BJ (cell line): Measurements from ENCODE around the gene ST3GAL2. TPM values are rescaled to one million over a fixed set of nuclear protein-coding genes. Genes with fewer than 3 reads are reported as not detected.

Experiments used
- CTCF ChIA-PET: fragments of 350-600 bp; formaldehyde crosslinking; extraction: SDS; loops from one replicate; lab custom pipeline; 2021; ENCODE audit warnings: antibody characterized with exemption, inconsistent platforms; lab: Yijun Ruan, JAX
- POLR2A ChIA-PET: fragments of 300-600 bp; sonication (Branson Sonifier 250); formaldehyde crosslinking; extraction: SDS; loops from one replicate; lab custom pipeline; 2021; ENCODE audit warnings: antibody characterized with exemption; lab: Charles Lee
- DNase-seq: peaks from one replicate; pipeline ENCODE4 v3.0.0-alpha.2; 2011; ENCODE audit warnings: low read depth
- H3K27me3 ChIP-seq: 2 replicates; pipeline ENCODE4 v1.6.0; 2011; ENCODE audit warnings: low read length; ENCODE audit not compliant: control insufficient read depth, insufficient read depth
- H3K36me3 ChIP-seq: 2 replicates; pipeline ENCODE4 v1.5.1; 2011; ENCODE audit warnings: low read length; ENCODE audit not compliant: control insufficient read depth, insufficient read depth
- H3K4me3 ChIP-seq: 2 replicates; pipeline ENCODE4 v1.5.1; 2011; ENCODE audit warnings: low read depth, mild to moderate bottlenecking, control low read depth, low read length
- polyA plus RNA-seq: library from polyadenylated mRNA; depleted of rRNA; stranded (reverse); fragments of >200 nt; gene quantifications from 2 replicates; pipeline ENCODE4 v1.2.3, GENCODE V29; 2011
- TF ChIP-seq, protein P1 (sequence below): IDR thresholded peaks from 2 replicates; pipeline ENCODE4 v1.5.1; 2011; ENCODE audit warnings: low read depth, mild to moderate bottlenecking, control low read depth, inconsistent platforms, low read length, moderate library complexity; ENCODE audit not compliant: insufficient read depth

The ST3GAL2 gene
- polyA plus RNA-seq, 1 experiment: 24.7 TPM

DNA sequence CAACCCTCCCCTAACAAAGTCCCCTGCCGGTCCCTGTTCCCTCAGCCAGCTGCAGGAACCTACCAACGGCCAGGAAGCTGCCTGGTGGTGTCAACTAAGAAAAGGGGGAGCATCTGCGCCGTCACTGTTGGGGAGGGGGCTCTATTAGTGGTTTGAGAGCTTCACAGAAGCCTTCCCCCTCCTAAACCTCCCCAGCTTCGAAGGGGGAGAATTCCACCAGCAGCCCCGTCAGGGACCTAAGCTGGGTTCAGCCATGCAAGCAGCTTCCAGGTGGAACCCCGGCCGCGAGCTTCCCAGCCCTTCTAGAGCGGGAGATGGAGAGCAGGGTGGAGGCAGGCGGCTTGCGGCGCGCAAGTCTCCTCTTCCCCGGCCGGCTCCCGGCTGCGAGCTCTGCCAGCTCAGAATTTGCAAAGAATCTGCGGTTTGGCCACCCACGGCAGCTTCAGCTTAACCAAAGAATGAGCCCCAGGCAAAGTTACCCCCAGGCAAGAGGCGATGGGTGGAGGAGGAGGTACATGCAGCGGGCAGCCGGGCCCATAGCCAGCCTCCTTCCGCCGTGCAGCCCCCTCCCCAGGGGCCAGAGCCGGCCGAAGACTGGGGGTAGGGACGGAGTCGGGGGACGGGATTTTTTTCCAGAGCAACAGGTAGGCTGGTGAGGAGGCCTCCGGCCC, 58.5 kb downstream of the ST3GAL2 start:
- ChIA-PET CTCF (interaction anchor here (1.1 to 2.4 kb wide), 7 partner anchors 8 to 272 kb away, joined by 3 to 12 read pairs (median 5); partner anchors contain the start of gene ST3GAL2), POLR2A (interaction anchor here (0.6 kb wide), 1 partner anchor 10 kb away, joined by 3 read pairs; no protein-coding TSS in a partner anchor)
- H3K4me3 ChIP-seq: peak overlapping the region; percentile 81
- DNase-seq: peak; percentile 47
- TF ChIP-seq, protein P1, sequence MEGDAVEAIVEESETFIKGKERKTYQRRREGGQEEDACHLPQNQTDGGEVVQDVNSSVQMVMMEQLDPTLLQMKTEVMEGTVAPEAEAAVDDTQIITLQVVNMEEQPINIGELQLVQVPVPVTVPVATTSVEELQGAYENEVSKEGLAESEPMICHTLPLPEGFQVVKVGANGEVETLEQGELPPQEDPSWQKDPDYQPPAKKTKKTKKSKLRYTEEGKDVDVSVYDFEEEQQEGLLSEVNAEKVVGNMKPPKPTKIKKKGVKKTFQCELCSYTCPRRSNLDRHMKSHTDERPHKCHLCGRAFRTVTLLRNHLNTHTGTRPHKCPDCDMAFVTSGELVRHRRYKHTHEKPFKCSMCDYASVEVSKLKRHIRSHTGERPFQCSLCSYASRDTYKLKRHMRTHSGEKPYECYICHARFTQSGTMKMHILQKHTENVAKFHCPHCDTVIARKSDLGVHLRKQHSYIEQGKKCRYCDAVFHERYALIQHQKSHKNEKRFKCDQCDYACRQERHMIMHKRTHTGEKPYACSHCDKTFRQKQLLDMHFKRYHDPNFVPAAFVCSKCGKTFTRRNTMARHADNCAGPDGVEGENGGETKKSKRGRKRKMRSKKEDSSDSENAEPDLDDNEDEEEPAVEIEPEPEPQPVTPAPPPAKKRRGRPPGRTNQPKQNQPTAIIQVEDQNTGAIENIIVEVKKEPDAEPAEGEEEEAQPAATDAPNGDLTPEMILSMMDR: no peak
- H3K36me3 ChIP-seq: peaks cover 7% of the 10 kb centered on the region
- H3K27me3 ChIP-seq: no peaks in the 10 kb centered on the region

DNA sequence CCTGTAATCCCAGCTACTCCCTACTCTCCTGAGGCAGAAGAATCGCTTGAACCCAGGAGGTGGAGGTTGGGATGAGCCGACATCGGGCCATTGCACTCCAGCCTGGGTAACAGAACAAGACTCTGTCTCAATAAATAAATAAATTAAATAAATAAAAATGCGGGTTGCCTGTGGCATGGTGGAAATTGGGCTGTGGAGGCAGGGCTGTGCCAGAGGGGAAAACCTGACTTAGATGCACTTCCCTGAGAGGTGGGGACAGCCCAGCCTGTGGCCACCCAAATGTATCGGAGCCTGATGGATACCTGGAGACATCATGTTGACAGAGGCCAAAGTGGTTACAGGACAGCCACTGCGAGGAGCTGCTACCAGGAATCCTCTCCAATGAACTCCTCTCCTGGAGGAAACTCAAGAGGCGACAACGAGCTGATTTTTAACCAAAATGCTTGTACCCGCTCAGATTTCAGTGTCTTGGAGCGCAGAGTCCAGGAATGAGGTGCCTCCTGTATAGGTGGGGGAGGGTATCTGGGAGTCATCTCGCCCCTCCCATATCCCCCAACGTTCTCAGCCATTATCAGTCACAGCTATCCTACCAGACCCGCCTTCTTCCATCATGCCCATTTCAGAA, 59.9 kb downstream of the ST3GAL2 start:
- Histone ChIP-seq H3K27me3 (no peaks in the 10 kb centered on the region), H3K4me3 (no peak overlapping the region), H3K36me3 (peaks cover 7% of the 10 kb centered on the region)
- TF ChIP-seq, protein P1: no peak
- POLR2A ChIA-PET: interaction anchor here (0.6 kb wide), 1 partner anchor 146 kb away, joined by 6 read pairs; no protein-coding TSS in a partner anchor
- CTCF ChIA-PET: interaction anchor here (2.4 kb wide), 1 partner anchor 10 kb away, joined by 12 read pairs; no protein-coding TSS in a partner anchor
- DNase-seq: no peak

DNA sequence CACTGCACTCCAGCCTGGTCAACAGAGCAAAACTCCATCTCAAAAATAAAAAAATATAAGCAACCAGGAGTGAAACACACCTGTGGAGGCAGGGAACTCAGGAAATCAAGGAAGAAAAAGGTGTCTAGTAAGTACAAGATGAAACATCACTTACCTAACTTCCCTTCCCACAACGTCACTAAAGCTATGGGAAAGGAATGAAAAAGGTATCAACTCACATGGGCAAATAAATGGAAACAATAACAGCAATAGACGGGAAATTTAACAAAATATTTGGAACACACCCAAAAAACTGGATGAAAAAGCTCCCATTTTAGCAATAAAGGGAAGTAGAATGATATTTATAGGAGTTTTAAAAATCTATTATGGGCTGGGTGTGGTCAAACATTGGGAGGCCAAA, 61.1 kb downstream of the ST3GAL2 start:
- ChIA-PET POLR2A (no interaction called here), CTCF (no interaction called here)
- TF ChIP-seq, protein P1: no peak

DNA sequence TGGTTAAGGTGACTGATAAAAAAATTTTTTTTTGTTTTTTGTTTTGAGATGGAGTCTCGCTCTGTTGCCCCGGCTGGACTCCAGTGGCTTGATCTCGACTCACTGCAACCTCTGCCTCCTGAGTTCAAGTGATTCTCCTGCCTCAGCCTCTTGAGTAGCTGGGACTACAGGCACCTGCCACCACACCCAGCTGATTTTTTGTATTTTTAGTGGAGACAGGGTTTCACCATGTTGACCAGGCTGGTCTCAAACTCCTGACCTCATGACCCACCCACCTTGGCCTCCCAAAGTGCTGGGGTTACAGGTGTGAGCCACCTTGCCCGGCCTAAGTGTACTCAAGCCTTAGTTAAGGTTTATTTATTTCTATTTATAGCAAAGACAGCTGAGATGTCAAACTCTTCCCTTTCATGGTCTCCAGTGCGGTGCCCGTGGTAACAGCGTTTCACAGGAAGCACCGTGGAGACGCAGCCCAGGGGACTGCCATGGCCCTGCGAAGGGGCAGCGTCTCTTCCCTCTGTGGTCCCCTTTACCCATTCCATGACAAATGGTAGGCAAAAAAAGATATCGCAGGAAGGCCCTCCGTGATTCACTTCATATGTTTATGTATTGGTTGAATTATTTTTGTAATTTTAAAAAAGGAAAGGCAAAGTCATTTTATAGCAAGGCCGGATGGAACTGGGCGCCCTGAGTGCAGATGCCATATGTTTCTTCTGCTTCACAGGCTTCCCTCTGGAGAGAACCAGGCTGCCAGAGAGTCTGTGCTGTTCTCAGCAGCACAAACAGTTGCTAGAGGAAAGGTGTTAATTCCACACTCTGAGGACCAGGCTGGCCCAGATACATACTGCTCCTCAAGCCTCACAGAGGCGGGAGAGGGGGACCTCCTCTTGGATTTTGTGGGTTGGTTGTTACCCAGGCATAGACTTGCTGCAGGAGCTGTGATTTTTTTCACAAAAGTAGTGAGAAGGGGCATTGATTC, 63.0 kb downstream of the ST3GAL2 start:
- DNase-seq: no peak
- no peak overlapping the region for H3K4me3 ChIP-seq
- POLR2A ChIA-PET: no interaction called here
- CTCF ChIA-PET: interaction anchor here (1.0 to 1.1 kb wide), 2 partner anchors 114 to 394 kb away, joined by 3 read pairs; no protein-coding TSS in a partner anchor
- no peaks in the 10 kb centered on the region for H3K27me3 ChIP-seq
- peaks cover 13% of the 10 kb centered on the region for H3K36me3 ChIP-seq
- TF ChIP-seq, protein P1: no peak

More for the DNA sequence above, 61.1 kb downstream of the ST3GAL2 start:
- Histone ChIP-seq H3K4me3 (no peak overlapping the region), H3K36me3 (peaks cover 5% of the 10 kb centered on the region), H3K27me3 (no peaks in the 10 kb centered on the region)
- DNase-seq: no peak
